ENCODE results near the gene CENPV.
A peak's percentile ranks its signal among the peaks of the same experiment; 100 is the strongest.

Gene CENPV

DNA sequence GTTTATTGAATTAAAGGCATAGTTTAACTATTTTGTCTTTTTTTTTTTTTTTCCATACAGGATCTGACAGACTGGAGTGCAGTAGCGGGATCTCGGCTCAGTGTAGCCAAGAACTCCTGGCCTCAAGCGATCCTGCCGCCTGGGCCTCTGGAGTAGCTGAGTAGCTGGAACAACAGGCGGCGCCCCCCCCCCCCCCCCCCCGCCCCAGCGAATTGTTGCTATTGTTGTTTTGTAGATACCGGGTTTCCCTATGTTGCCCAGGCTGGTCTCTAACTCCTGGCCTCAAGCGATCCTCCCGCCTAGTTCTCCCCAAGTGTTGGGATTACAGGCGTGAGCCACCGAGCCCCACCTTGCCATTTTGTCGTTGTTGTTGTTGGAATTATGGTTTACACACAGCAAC, 1.3 kb upstream of the CENPV start:
- H3K27ac ChIP-seq (ENCODE audit: low read depth, low read length), result no peak overlapping the region
- H3K4me2 ChIP-seq (ENCODE audit: low read depth, low read length, poor library complexity, severe bottlenecking), result no peak overlapping the region
- no peak overlapping the region for H2AFZ ChIP-seq (ENCODE audit: low read depth, low read length, severe bottlenecking)
- H4K20me1 ChIP-seq (ENCODE audit: low read depth, low read length), result no peaks in the 10 kb centered on the region
- H3K4me3 ChIP-seq (ENCODE audit: insufficient read depth, low read length, poor library complexity, severe bottlenecking), result no peak overlapping the region
- 0 out of 2 replicates have a peak, but pooled peaks cover 3% of the 10 kb centered on the region for H3K36me3 ChIP-seq (ENCODE audit: low read length)
- H3K9me3 ChIP-seq (ENCODE audit: insufficient read depth, low read length), result no peaks in the 10 kb centered on the region
- no peaks in the 10 kb centered on the region for H3K9me2 ChIP-seq (replicated peaks; ENCODE audit: insufficient read depth, low read length)
- no peaks in the 10 kb centered on the region for H3K27me3 ChIP-seq (ENCODE audit: low read length)
- H3F3A ChIP-seq (ENCODE audit: insufficient read depth), result peaks cover 21% of the 10 kb centered on the region
- H3K9ac ChIP-seq (ENCODE audit: low read length), result no peak overlapping the region
- TF ChIP-seq, protein P1, sequence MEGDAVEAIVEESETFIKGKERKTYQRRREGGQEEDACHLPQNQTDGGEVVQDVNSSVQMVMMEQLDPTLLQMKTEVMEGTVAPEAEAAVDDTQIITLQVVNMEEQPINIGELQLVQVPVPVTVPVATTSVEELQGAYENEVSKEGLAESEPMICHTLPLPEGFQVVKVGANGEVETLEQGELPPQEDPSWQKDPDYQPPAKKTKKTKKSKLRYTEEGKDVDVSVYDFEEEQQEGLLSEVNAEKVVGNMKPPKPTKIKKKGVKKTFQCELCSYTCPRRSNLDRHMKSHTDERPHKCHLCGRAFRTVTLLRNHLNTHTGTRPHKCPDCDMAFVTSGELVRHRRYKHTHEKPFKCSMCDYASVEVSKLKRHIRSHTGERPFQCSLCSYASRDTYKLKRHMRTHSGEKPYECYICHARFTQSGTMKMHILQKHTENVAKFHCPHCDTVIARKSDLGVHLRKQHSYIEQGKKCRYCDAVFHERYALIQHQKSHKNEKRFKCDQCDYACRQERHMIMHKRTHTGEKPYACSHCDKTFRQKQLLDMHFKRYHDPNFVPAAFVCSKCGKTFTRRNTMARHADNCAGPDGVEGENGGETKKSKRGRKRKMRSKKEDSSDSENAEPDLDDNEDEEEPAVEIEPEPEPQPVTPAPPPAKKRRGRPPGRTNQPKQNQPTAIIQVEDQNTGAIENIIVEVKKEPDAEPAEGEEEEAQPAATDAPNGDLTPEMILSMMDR (IDR thresholded peaks at IDR 0.05; ENCODE audit: insufficient read depth, low read length, poor library complexity, severe bottlenecking), result no peak
- TF ChIP-seq EZH2phosphoT487 (conservative IDR thresholded peaks at IDR 0.05; ENCODE audit: low read length), result no peak
- H3K79me2 ChIP-seq (ENCODE audit: insufficient read depth, low read length), result peaks cover 27% of the 10 kb centered on the region

DNA sequence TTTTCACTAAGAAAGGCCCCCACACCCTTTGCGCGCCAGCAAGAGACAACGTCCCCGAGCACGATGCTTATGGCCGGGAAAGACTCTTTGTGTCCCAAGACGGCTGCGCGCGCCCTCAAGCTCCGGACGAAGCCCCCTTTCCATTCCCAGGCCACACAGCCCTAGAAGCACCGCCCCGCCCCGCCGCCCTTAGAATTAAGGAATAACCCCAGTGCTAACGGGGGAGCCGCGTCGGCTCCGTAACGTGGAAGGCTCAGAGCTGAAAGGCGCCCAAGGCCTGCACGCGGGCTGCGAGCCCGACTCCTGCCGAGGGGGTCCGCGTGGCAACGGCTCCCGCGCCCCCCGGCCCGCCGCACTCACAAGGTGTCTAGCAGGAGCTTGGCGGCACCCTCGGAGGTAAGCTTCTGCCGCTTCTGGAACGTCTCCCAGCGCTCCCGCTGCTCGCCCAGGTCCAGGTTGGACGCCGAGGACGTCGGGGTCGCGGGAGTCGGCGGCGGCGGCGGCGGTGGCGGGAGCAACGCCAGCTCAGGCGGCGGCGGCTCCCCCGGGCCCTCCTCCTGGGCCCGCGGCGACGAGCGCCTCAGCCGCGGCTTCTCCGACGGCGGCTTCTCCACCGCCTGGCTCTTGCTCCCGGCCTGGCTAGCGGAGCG, 477 bp downstream of the CENPV start:
- no peaks in the 10 kb centered on the region for H3K27me3 ChIP-seq (ENCODE audit: low read length)
- H4K20me1 ChIP-seq (ENCODE audit: low read depth, low read length), result no peaks in the 10 kb centered on the region
- TF ChIP-seq, protein P1 (IDR thresholded peaks at IDR 0.05; ENCODE audit: insufficient read depth, low read length, poor library complexity, severe bottlenecking), result no peak
- TF ChIP-seq EZH2phosphoT487 (conservative IDR thresholded peaks at IDR 0.05; ENCODE audit: low read length), result no peak
- peak overlapping the region; percentile 50 for H3K27ac ChIP-seq (ENCODE audit: low read depth, low read length)
- peak overlapping the region; percentile 81 for H3K9ac ChIP-seq (ENCODE audit: low read length)
- H3K9me3 ChIP-seq (ENCODE audit: insufficient read depth, low read length), result no peaks in the 10 kb centered on the region
- H3F3A ChIP-seq (ENCODE audit: insufficient read depth), result peaks cover 22% of the 10 kb centered on the region
- peak overlapping the region; percentile 79 for H2AFZ ChIP-seq (ENCODE audit: low read depth, low read length, severe bottlenecking)
- peak overlapping the region; percentile 73 for H3K4me3 ChIP-seq (ENCODE audit: insufficient read depth, low read length, poor library complexity, severe bottlenecking)
- 0 out of 2 replicates have a peak, but pooled peaks cover 11% of the 10 kb centered on the region for H3K36me3 ChIP-seq (ENCODE audit: low read length)
- peak overlapping the region; percentile 93 for H3K4me2 ChIP-seq (ENCODE audit: low read depth, low read length, poor library complexity, severe bottlenecking)
- H3K9me2 ChIP-seq (replicated peaks; ENCODE audit: insufficient read depth, low read length), result no peaks in the 10 kb centered on the region
- H3K79me2 ChIP-seq (ENCODE audit: insufficient read depth, low read length), result peaks cover 27% of the 10 kb centered on the region

DNA sequence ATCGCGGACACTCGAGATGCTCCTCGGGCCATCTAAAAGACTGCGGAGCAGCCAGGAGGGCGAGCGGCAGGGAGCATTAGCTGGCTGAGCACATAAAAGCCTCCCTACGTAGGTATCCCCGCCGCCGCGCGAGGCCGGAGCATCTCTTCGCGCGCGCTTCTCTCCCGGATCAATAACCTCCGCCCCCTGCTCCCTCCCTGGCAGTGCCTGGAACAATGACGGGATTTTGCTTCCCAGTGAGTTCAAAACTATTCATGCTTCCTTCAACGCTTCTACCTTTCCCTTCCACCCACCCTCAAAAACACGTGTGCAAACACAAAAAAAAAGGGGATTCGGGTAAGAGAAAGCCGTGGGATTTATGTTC, 984 bp downstream of the CENPV start:
- H3K9ac ChIP-seq (ENCODE audit: low read length), result peak overlapping the region; percentile 81
- peak overlapping the region; percentile 73 for H3K4me3 ChIP-seq (ENCODE audit: insufficient read depth, low read length, poor library complexity, severe bottlenecking)
- H3F3A ChIP-seq (ENCODE audit: insufficient read depth), result peaks cover 22% of the 10 kb centered on the region
- 0 out of 2 replicates have a peak, but pooled peaks cover 16% of the 10 kb centered on the region for H3K36me3 ChIP-seq (ENCODE audit: low read length)
- H2AFZ ChIP-seq (ENCODE audit: low read depth, low read length, severe bottlenecking), result peak overlapping the region; percentile 79
- H3K27me3 ChIP-seq (ENCODE audit: low read length), result no peaks in the 10 kb centered on the region
- H3K9me3 ChIP-seq (ENCODE audit: insufficient read depth, low read length), result no peaks in the 10 kb centered on the region
- peak overlapping the region; percentile 50 for H3K27ac ChIP-seq (ENCODE audit: low read depth, low read length)
- H4K20me1 ChIP-seq (ENCODE audit: low read depth, low read length), result no peaks in the 10 kb centered on the region
- peaks cover 27% of the 10 kb centered on the region for H3K79me2 ChIP-seq (ENCODE audit: insufficient read depth, low read length)
- H3K4me2 ChIP-seq (ENCODE audit: low read depth, low read length, poor library complexity, severe bottlenecking), result peak overlapping the region; percentile 93
- H3K9me2 ChIP-seq (replicated peaks; ENCODE audit: insufficient read depth, low read length), result no peaks in the 10 kb centered on the region
- TF ChIP-seq, protein P1 (IDR thresholded peaks at IDR 0.05; ENCODE audit: insufficient read depth, low read length, poor library complexity, severe bottlenecking), result no peak
- no peak for TF ChIP-seq EZH2phosphoT487 (conservative IDR thresholded peaks at IDR 0.05; ENCODE audit: low read length)

All from SU-DHL-6 (cell line).